GM08714 (cell line): Measurements from ENCODE around the gene KLHL29.

Experiments
- H3K4me3 ChIP-seq: fragments of 200-500 bp; sonication (Bioruptor generic); 2 replicates; pipeline ENCODE4 v1.5.1; 2014; ENCODE audit warnings: mild to moderate bottlenecking, low read length, inconsistent platforms
- ZNF274 ChIP-seq: IDR thresholded peaks from 2 replicates; pipeline ENCODE4 v1.6.1; 2012; ENCODE audit warnings: mild to moderate bottlenecking, low read depth, low read length

Gene KLHL29

DNA sequence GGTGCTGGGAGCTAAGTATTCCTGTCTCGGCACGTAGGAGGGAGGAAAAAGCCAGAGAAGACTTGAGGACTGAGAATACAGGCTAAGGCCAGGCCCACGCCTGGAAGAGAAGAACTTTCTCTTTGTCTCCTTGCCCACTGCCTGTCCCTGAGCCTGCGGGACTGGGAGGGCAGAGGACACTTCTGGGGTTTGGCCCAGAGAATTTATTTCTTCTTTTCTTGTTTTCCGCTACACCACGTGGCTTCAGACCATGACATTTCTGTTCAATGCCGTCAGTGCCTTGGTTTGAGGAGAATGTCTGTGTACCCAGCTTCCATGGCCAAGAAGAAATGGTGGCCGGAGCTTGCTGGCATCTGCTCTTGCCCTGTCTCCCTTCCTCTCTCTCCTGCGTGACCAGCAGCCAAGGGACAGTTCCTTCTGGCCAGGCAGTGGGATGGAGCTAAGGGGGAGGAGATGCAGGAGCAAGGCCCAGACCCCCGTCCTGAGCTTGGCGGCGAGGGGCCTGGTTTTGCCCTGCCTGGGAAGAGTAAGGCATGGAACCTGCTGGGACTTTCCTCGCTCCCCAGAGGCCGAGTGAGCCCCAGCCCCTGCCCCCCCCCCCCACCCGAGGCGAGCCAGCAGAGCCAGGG lies 140.3 kb downstream of the KLHL29 start:
- no peak for TF ChIP-seq ZNF274
- H3K4me3 ChIP-seq, result no peak overlapping the region

DNA sequence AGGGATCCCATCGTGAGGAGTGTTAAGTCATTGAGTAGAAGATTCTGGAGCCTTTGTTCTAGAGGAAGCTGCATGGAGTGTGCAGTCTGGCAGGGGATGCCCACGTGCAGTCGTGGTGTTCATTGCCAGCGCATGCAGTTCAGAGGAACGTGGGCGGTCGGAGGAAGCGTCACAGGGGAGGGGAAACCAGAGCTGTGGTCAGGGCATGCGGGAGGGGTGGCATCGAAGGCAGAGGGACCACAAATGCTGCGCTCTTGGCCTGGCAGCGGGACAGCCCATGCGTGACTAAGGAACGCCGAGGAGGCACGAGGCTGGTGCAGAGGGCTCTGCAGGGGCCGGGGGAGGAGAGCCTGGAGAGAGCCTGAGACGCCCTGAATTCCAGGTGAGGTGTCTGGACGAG lies 141.1 kb downstream of the KLHL29 start:
- H3K4me3 ChIP-seq, result no peak overlapping the region
- TF ChIP-seq ZNF274, result no peak

DNA sequence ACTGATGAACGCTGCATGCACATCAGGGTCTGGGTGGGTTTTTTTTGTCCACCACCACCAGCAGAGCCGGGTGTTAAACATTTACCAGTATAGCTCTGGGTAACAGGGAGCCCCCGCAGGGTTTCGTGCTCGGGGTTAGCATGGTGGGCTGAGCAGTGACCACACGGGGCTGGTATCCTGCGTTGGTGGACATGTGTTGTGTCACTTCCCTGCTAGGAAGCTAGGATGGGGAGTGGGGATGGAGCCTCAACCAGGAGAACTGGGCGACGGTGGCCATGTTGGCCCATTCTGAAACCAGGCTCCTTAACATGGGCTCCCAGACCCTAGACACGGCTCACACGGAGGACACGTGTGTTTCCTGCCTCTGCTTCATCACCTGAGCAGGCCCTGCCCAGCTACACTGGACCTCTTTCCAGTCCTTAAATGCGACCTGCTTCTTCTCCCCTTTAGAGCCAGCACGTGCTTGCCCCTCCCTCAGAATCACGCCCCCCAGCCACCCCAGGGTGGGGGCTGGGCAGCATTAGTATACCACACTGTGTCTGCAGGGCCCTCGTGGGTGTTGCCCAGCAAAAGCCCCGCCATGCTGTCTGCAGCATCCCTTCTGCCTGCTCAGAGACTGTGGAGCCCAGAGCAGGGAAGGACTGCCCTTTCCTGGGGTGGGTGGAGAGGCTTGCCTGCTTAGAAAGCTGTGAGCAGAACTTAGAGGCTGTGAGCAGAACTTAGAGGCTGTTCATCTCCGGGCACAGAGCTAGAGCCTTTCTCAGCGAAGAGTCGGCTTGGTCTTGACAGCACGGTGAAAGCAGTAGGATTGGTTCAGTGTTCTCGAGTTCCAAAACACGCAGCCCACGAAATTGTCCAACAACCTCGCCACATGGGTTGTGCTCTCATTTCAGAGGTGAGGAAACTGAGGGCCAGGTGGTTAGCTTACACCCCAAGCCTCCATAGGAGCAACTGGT lies 142.1 kb downstream of the KLHL29 start:
- TF ChIP-seq ZNF274, result no peak
- H3K4me3 ChIP-seq, result no peak overlapping the region

DNA sequence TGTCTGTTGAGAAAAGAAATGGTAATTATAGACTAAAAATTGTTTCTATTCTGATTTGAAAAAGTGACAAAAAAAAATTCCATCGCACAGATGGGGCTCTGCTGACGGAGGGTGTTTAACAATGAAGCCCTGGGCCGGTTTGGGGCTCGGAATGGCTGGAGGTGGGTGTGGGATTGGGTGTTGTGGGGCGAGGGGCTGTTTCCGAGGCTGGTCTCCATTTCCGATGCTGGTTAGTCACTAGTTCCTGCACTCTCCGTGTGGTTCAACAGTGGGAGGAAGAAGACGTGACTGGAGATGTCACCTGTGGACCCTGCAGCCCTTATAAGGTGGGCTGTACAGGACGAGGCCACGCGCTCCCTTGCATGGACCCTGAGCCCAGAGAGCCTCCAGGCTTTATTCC lies 143.2 kb downstream of the KLHL29 start:
- no peak for TF ChIP-seq ZNF274
- no peak overlapping the region for H3K4me3 ChIP-seq

DNA sequence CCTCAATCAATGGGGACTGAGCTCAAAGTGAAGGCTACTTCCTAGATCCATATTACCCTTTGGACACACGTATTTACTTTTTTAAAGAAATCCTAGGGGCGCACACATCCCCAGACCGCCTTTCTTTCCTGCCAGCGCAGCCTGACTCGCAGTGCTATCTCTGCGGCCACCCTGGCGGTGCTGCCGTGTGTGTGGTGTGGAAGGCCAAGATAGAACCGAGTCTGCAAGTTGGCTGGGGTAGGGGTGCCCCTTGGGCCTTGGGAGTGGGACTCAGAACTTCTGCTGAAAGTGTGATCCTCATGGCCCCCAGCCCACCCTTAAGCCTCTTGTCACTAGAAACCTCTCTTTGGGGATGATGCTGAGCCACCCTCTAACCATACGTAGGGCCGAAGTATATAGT lies 143.7 kb downstream of the KLHL29 start:
- no peak for TF ChIP-seq ZNF274

DNA sequence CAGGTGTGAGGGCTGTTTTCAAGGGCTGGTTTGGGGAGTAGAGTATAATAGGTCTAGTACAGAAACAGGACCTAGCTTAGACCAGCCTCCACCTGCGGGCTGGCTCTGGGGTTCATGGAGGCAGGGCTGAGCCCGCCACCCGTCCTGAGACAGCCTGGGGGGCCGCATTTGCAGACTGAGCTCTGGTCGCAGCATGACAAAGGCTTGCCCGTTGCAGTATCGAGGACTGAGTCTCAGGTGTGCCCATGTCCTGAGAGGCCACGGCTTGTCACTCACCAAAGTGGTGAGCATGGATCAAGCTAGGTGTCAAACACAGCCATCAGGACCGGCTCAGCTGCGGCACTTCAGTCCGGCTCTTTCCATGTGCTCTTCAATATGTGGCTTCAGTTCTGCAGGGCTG lies 144.7 kb downstream of the KLHL29 start:
- TF ChIP-seq ZNF274, result no peak
- H3K4me3 ChIP-seq, result no peak overlapping the region

More for the DNA sequence above, 143.7 kb downstream of the KLHL29 start:
- H3K4me3 ChIP-seq, result no peak overlapping the region

DNA sequence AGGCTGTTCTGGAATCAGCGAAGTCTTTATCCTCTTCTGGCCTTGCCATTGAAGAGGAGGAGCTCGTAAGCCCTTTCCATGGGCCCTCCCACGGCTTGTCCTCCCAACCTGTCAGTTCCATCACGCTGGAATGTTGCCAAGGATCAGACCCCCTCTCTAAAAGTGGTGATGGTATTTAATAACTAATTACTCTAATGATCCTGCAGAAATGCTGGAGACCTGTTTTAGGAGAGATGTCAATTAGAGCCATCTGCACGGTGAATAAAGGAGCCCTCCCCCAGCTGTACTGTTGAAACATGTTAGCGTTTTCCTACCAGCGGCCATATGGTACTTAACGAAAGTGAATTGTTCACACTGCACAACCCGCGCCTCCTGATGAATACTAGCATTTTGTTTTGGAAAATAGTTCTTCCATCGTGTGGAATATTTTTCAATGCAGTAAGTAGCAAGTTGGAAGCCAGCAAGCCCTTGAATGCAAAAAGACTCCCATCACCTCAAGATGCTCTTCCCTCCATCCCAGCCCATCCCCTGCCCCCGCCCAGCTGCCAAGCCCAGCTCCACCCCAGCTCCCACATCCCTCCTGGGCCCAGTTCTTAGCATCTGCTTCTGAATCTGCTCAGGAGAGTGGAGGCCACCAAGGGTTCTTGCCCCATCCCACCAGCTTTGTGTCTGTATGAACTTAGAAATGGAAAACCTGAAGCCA lies 145.4 kb downstream of the KLHL29 start:
- H3K4me3 ChIP-seq, result no peak overlapping the region
- TF ChIP-seq ZNF274, result no peak

DNA sequence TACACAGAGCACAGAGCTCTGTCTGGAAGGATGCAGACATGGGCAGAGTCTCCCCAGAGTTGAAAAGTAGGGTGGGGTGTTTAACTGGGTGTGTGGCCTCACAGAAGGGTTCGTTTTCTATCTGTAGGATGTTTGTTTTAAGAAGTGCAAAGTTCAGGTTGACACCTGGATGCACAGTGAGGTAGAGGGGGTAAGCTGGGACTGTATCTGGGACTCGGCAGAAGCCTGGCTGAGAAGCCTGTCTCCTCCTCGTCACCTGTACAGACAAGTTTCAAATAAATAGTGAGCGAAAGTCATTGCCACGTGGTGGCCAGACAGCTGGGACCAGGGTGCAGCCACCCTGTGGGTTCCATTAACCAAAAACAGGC lies 145.9 kb downstream of the KLHL29 start:
- H3K4me3 ChIP-seq, result no peak overlapping the region
- TF ChIP-seq ZNF274, result no peak

DNA sequence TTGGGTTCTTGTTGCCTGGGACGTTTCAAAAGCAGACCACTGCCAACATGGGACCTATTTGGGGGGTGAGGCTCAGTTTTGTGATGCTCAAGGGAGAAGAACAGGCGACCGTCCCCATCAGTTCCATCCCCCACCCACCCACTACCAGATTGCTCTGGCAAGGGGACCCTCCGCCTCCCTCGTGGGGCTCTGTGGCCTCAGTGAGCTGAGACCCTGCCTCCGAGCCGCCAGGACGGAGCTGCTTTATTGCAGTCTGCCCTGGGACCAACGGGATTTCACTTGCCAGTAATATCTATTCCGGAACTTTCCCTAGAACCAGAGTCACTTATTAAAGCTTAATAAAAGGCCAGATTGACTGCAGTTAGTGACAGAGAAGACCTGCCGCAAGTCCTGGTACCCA lies 146.3 kb downstream of the KLHL29 start:
- TF ChIP-seq ZNF274, result no peak
- H3K4me3 ChIP-seq, result no peak overlapping the region

DNA sequence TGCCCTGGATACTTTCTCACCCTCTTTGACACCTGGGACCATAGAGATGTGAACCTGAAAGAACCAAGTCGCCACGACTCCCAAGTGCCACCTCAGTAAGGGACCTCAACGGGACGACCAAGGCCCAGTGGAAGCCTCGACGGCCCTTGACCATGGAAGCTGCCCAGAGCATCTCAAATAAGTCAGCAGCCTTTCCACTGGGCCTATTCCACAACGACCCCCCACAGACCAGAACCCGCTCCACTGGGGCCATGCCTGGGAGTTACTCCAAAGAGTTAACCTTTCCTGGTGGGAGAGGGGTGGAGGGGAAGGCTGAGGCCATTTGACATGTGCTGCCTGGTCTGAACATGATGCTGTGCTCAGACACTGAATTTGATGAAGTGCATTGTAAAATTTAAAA lies 146.9 kb downstream of the KLHL29 start:
- H3K4me3 ChIP-seq, result no peak overlapping the region; the same call in 1 of the 2 replicates
- no peak for TF ChIP-seq ZNF274

DNA sequence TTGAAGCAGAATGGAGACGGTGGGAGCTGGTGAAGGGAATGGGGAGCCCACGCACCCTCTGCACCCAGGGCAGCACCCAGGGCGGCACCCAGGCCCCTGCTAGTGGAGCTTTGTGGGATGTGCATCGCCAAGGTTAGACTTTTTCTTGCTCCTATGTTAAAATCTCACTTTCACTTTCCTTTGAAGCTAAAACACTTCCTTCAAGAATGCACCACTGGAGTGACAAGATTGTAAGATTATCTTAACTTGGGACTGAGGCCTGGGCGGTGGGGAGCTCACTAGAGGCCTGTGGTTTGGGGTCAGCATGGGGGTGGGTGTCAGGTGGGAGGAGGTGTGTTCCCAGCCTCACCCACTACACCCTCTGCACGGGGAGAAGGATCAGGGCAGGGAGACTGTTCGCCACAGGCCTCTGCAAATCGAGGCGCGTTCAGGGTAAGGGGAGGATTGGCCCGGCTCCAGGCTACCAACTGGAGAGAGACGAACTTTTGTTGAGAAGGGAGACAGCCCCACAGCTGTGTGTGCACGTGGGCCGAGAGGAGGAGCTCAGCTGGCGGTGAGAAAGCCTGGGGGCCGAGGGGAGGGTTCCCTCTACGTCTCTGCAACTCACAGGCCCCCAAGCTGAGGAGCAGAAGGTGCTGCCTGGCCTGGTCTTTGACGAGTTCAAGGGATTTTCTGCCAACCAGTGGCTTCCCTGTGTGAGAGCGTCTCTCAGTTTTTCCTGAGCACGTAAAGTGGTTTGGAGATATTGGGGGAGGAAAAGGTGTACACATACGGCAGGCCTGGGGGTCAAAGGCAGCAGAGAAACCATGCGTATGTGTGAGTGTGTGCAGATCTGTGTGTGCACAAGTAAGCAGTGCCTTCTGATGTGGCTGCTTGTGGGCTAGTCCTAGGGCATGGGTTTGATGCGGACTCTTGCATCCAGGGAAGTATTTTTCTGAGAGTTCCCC lies 147.7 kb downstream of the KLHL29 start:
- no peak for TF ChIP-seq ZNF274
- no peak overlapping the region; the same call in 1 of the 2 replicates for H3K4me3 ChIP-seq

DNA sequence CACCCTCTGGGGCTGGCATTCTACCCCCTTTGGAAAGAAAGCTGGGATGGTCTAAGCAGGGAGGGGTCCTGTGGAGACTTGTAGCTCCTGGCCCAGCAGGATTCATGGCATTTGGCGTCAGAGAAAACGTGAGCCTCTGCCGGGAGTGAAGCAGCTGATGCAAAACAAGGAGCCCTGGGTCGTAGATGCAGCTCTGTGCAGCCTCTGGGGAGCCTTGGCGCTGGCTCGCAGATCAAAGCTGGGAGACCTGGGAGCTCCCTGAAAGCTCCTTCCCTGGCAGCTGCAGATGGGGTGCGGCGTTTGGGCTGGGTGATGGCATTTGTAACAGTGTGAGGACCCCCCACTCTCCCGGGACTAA lies 148.3 kb downstream of the KLHL29 start:
- no peak overlapping the region for H3K4me3 ChIP-seq
- no peak for TF ChIP-seq ZNF274

DNA sequence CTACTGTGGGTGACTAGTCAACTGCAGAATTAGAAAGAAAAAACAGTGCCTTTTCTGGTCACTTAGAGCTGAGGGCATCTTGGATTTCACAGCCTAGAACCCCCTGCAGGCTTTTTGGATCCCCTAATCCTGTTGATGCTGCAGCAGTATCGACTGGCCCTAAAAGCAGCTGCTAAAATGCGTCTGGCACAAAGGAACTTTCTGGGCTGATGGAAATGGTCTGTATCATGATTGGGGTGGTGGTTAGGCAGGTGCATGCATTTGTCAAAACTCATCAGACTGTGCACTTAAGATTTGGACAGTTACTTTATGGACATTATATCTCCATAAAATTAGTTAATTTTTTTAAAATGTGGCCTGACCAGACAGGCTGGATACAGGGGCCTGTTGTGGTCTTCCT lies 149.8 kb downstream of the KLHL29 start:
- no peak for TF ChIP-seq ZNF274
- no peak overlapping the region for H3K4me3 ChIP-seq

DNA sequence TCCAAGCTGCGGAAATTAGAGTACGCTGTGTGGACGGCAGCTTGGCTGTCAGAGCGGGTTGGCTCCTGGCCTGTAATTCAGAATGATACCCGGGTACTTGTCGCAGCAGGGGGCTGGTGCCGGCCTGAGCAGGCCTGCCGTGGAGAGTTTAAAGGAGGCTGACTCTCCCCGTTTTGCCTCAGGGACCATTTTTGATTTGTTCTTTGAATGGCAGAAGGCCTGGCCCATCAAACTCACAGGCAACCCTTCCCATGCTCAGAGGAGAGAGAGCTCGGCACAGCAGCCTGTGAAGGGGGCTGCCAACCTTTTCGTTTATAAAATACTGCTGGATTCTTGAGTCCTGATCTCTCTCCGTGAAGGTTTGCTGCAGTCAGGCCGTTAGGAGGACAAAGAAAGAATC lies 151.3 kb downstream of the KLHL29 start:
- H3K4me3 ChIP-seq, result no peak overlapping the region
- no peak for TF ChIP-seq ZNF274
